GM10248 (cell line): ENCODE data around the gene VAT1L.
A peak's percentile ranks its signal among the peaks of the same experiment; 100 is the strongest.

ENCODE experiments used
- CTCF ChIA-PET: fragments of 300-600 bp; sonication (Branson Sonifier 250); formaldehyde crosslinking; extraction: SDS; loops from one replicate; lab custom pipeline; 2021; ENCODE audit warnings: antibody characterized with exemption; lab: Yijun Ruan, JAX
- POLR2A ChIA-PET: fragments of 350-650 bp; sonication (Branson Sonifier 250); formaldehyde crosslinking; extraction: SDS; loops from one replicate; lab custom pipeline; 2020; ENCODE audit warnings: antibody characterized with exemption; lab: Yijun Ruan, JAX
- DNase-seq: peaks from one replicate; pipeline ENCODE4 v3.0.0; 2012; ENCODE audit errors: extremely low spot score
- CTCF ChIP-seq: IDR thresholded peaks from 2 replicates; pipeline ENCODE4 v1.5.1; 2012; ENCODE audit warnings: mild to moderate bottlenecking, low read depth; ENCODE audit errors: extremely low read depth, missing control alignments, control extremely low read depth

VAT1L gene

GRCh38 chr16:77863250-77863649, 74.9 kb downstream of the VAT1L start:
- DNase-seq: no peak
- no peak for TF ChIP-seq CTCF
- ChIA-PET CTCF (interaction anchor here (0.9 kb wide), 1 partner anchor 11 kb away, joined by 3 read pairs; no protein-coding TSS in a partner anchor), POLR2A (no interaction called here)

GRCh38 chr16:77866752-77867151, 78.4 kb downstream of the VAT1L start:
- ChIA-PET CTCF (no interaction called here), POLR2A (no interaction called here)
- DNase-seq: no peak
- TF ChIP-seq CTCF: no peak

GRCh38 chr16:77868052-77868451, 79.7 kb downstream of the VAT1L start:
- CTCF ChIA-PET: no interaction called here
- TF ChIP-seq CTCF: no peak
- no peak for DNase-seq
- POLR2A ChIA-PET: no interaction called here

GRCh38 chr16:77868478-77868877, 80.1 kb downstream of the VAT1L start:
- POLR2A ChIA-PET: no interaction called here
- DNase-seq: peak; percentile 17
- TF ChIP-seq CTCF: no peak
- CTCF ChIA-PET: no interaction called here

GRCh38 chr16:77869997-77870813, 81.8 kb downstream of the VAT1L start:
- POLR2A ChIA-PET: no interaction called here
- DNase-seq: no peak
- CTCF ChIA-PET: interaction anchor here (0.6 to 0.7 kb wide), 2 partner anchors 16 to 21 kb away, joined by 3 read pairs; no protein-coding TSS in a partner anchor
- TF ChIP-seq CTCF: no peak

GRCh38 chr16:77871932-77872331, 83.6 kb downstream of the VAT1L start:
- POLR2A ChIA-PET: no interaction called here
- no peak for TF ChIP-seq CTCF
- DNase-seq: no peak
- CTCF ChIA-PET: interaction anchor here (1.3 kb wide), 1 partner anchor 15 kb away, joined by 3 read pairs; no protein-coding TSS in a partner anchor
